Measurements from ENCODE around the gene CENPM.

GRCh38 chr22:41991111-41991510, 44.2 kb upstream of the CENPM start:
- no peak for TF ChIP-seq ZBTB7A (IDR thresholded peaks at IDR 0.05; ENCODE audit: low read depth)
- TF ChIP-seq RAD21 (IDR thresholded peaks at IDR 0.05; ENCODE audit: low read depth): no peak
- no peak for TF ChIP-seq EP300 (IDR thresholded peaks at IDR 0.05; ENCODE audit: borderline replicate concordance)
- no peak for TF ChIP-seq USF1 (IDR thresholded peaks at IDR 0.05)
- no peak for TF ChIP-seq NFIC (IDR thresholded peaks at IDR 0.05)
